ENCODE data around the gene DLG5.

DLG5 gene

DNA sequence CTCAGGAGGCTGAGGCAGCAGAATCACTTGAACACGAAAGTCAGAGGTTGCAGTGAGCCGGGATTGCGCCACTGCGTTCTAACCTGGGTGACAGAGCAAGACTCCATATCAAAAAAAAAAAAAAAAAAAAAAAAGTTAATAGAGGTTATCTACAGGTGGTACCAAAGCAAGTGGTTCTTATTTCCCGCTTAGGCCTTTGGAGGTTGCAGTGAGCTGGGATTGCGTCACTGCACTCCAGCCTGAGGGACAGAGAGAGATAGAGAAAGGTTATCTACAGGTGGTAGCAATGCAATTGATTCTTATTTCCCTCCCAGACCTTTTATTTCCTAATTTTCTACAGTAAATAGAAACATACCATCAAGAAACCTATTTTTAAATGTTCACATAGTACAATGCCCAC is 98.2 kb downstream of the DLG5 start:
- no peak overlapping the region for H3K27ac ChIP-seq (ENCODE audit: extremely low read depth, low read depth, low read length)
- peaks cover 16 to 76% of the 10 kb centered on the region in 2 experiments for H3K36me3 ChIP-seq (ENCODE audit: control insufficient read depth in 2 of 2, insufficient read depth in 1 of 2, low read length in 2 of 2)
- CTCF ChIA-PET: no interaction called here
- peak; percentile 90 for TF ChIP-seq SCRT2 (tag by site-specific recombination; IDR thresholded peaks at IDR 0.05)
- peak; percentile 76; the same call in 1 of the 2 replicates for TF ChIP-seq SCRT1 (tag by site-specific recombination; IDR thresholded peaks at IDR 0.05; ENCODE audit: borderline replicate concordance)
- TF ChIP-seq HOXA7 (CRISPR knock-in tag; IDR thresholded peaks at IDR 0.05; ENCODE audit: borderline replicate concordance): no peak
- POLR2A ChIA-PET: no interaction called here
- H3K4me3 ChIP-seq (ENCODE audit: low read depth, low read length): no peak overlapping the region
- no peaks in the 10 kb centered on the region for H3K9me3 ChIP-seq (ENCODE audit: control insufficient read depth, insufficient read depth, low read depth, low read length)
- no peaks in the 10 kb centered on the region for H3K4me1 ChIP-seq (ENCODE audit: control insufficient read depth, insufficient read depth, low read length)

GRCh38 chr10:77827366-77827765 is 99.2 kb downstream of the DLG5 start:
- POLR2A ChIA-PET: no interaction called here
- no peak for TF ChIP-seq ZBTB20 (tag by site-specific recombination; IDR thresholded peaks at IDR 0.05)
- TF ChIP-seq GLIS2 (tag by site-specific recombination; IDR thresholded peaks at IDR 0.05): no peak
- no peak for TF ChIP-seq ZNF280C (tag by site-specific recombination; IDR thresholded peaks at IDR 0.05)
- no peak for TF ChIP-seq ZNF776 (tag by site-specific recombination; IDR thresholded peaks at IDR 0.05; ENCODE audit: borderline replicate concordance)
- no peak for TF ChIP-seq OSR2 (tag by site-specific recombination; IDR thresholded peaks at IDR 0.05)
- H3K4me3 ChIP-seq (ENCODE audit: low read depth, low read length): no peak overlapping the region
- no peaks in the 10 kb centered on the region for H3K4me1 ChIP-seq (ENCODE audit: control insufficient read depth, insufficient read depth, low read length)
- H3K27ac ChIP-seq (ENCODE audit: extremely low read depth, low read depth, low read length): no peak overlapping the region
- peaks cover 20 to 67% of the 10 kb centered on the region in 2 experiments for H3K36me3 ChIP-seq (ENCODE audit: control insufficient read depth in 2 of 2, insufficient read depth in 1 of 2, low read length in 2 of 2)
- CTCF ChIA-PET: no interaction called here
- H3K9me3 ChIP-seq (ENCODE audit: control insufficient read depth, insufficient read depth, low read depth, low read length): no peaks in the 10 kb centered on the region

DNA sequence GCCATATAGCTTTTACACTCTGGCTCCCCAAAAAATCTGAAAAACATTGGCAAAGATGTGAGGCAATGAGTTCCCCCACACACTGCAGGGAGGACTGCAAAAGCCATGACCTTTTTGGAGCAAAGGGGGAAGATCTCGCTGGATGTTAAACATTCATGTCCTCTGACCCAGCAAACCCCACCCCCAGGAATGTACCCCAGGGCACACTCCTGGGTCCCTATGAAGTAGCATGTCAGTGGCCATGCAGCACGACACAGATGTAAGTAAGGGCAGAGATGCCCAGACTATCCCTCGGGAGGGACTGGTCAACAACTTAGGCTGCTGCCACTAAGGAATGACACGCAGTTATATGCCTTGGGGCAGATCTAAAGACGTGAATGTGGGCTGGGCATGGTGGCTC is 100.6 kb downstream of the DLG5 start:
- no peak for TF ChIP-seq ZNF621 (tag by site-specific recombination; IDR thresholded peaks at IDR 0.05)
- no peak for TF ChIP-seq ZSCAN16 (tag by site-specific recombination; IDR thresholded peaks at IDR 0.05)
- no peak for TF ChIP-seq ZNF654 (tag by site-specific recombination; IDR thresholded peaks at IDR 0.05; ENCODE audit: low read depth)
- no peak for TF ChIP-seq ZNF513 (tag by site-specific recombination; IDR thresholded peaks at IDR 0.05)
- TF ChIP-seq WT1 (tag by site-specific recombination; IDR thresholded peaks at IDR 0.05): no peak
- no peak for TF ChIP-seq SP3 (tag by site-specific recombination; IDR thresholded peaks at IDR 0.05)
- TF ChIP-seq KLF16 (tag by site-specific recombination; IDR thresholded peaks at IDR 0.05): no peak
- TF ChIP-seq ZNF560 (tag by site-specific recombination; IDR thresholded peaks at IDR 0.05; ENCODE audit: borderline replicate concordance): no peak
- no peak for TF ChIP-seq CTCF (tag by site-specific recombination; IDR thresholded peaks at IDR 0.05)
- no peak for TF ChIP-seq ZNF112 (tag by site-specific recombination; IDR thresholded peaks at IDR 0.05)
- no peak for TF ChIP-seq ZBTB1 (tag by site-specific recombination; IDR thresholded peaks at IDR 0.05)
- TF ChIP-seq ZNF677 (tag by site-specific recombination; IDR thresholded peaks at IDR 0.05): no peak
- TF ChIP-seq ZIC2 (tag by site-specific recombination; IDR thresholded peaks at IDR 0.05): no peak
- TF ChIP-seq ZNF132 (tag by site-specific recombination; IDR thresholded peaks at IDR 0.05; ENCODE audit: borderline replicate concordance): no peak
- TF ChIP-seq ZNF416 (tag by site-specific recombination; IDR thresholded peaks at IDR 0.05): no peak
- TF ChIP-seq ZNF214 (tag by site-specific recombination; IDR thresholded peaks at IDR 0.05; ENCODE audit: borderline replicate concordance): no peak
- no peak for TF ChIP-seq ZBTB21 (tag by site-specific recombination; IDR thresholded peaks at IDR 0.05)
- no peak for TF ChIP-seq OVOL3 (tag by site-specific recombination; IDR thresholded peaks at IDR 0.05)
- no peak for TF ChIP-seq HIC1 (tag by site-specific recombination; IDR thresholded peaks at IDR 0.05)
- Histone ChIP-seq H3K36me3 (ENCODE audit: control insufficient read depth in 2 of 2, insufficient read depth in 1 of 2, low read length in 2 of 2) (peaks cover 20 to 69% of the 10 kb centered on the region in 2 experiments), H3K9me3 (ENCODE audit: control insufficient read depth, insufficient read depth, low read depth, low read length) (no peaks in the 10 kb centered on the region), H3K4me1 (ENCODE audit: control insufficient read depth, insufficient read depth, low read length) (no peaks in the 10 kb centered on the region), H3K4me3 (ENCODE audit: low read depth, low read length) (no peak overlapping the region), H3K27ac (ENCODE audit: extremely low read depth, low read depth, low read length) (no peak overlapping the region)
- CTCF ChIA-PET: no interaction called here
- POLR2A ChIA-PET: no interaction called here

Measured in HEK293 (cell line).